SK-N-MC (cell line): ENCODE data around the gene TSFM.

Experiments used
- DNase-seq: peaks from one replicate; pipeline ENCODE4 v3.0.0-alpha.2; 2011; ENCODE audit warnings: low read depth, low spot score
- H3K27ac ChIP-seq: fragments of 200-600 bp; sonication (generic); 2 replicates; pipeline ENCODE4 v1.5.1; 2016; ENCODE audit warnings: mixed run types
- H3K36me3 ChIP-seq: fragments of 200-600 bp; sonication (generic); 2 replicates; pipeline ENCODE4 v1.6.1; 2017; ENCODE audit warnings: antibody characterized with exemption, low read length, mixed read lengths; ENCODE audit not compliant: insufficient read depth
- H3K4me3 ChIP-seq: fragments of 200-600 bp; sonication (generic); 2 replicates; pipeline ENCODE4 v1.5.1; 2016
- H3K9ac ChIP-seq: fragments of 200-600 bp; sonication (generic); 2 replicates; pipeline ENCODE4 v1.8.0; 2017; ENCODE audit warnings: mixed run types, mixed read lengths; ENCODE audit not compliant: insufficient read length
- H3K9me3 ChIP-seq: fragments of 200-600 bp; sonication (generic); 2 replicates; pipeline ENCODE4 v1.6.1; 2017; ENCODE audit warnings: low read depth, mild to moderate bottlenecking, antibody characterized with exemption, low read length, moderate library complexity, mixed read lengths
- EZH2 ChIP-seq: fragments of 200-600 bp; sonication (generic); IDR thresholded peaks from one replicate; pipeline ENCODE4 v1.6.1; 2017; ENCODE audit warnings: antibody characterized with exemption
- FOXP2 ChIP-seq: optimal IDR thresholded peaks from 2 replicates; pipeline ENCODE3; 2011; ENCODE audit warnings: mild to moderate bottlenecking, moderate library complexity; ENCODE audit not compliant: insufficient read depth; ENCODE audit errors: extremely low read length, control extremely low read depth
- POLR2AphosphoS5 ChIP-seq: IDR thresholded peaks from 2 replicates; pipeline ENCODE4 v1.6.1; 2012; ENCODE audit warnings: mild to moderate bottlenecking, low read depth, low read length, borderline replicate concordance

The TSFM gene

GRCh38 chr12:57825451-57825850 lies 42.9 kb downstream of the TSFM start:
- TF ChIP-seq POLR2AphosphoS5 (no peak), EZH2 (no peak), FOXP2 (no peak)
- Histone ChIP-seq H3K4me3 (no peak overlapping the region), H3K36me3 (peaks cover 75% of the 10 kb centered on the region)

GRCh38 chr12:57826400-57826799 lies 43.8 kb downstream of the TSFM start:
- Histone ChIP-seq H3K36me3 (peaks cover 75% of the 10 kb centered on the region), H3K27ac (no peak overlapping the region), H3K4me3 (no peak overlapping the region), H3K9ac (no peak overlapping the region), H3K9me3 (no peaks in the 10 kb centered on the region)
- DNase-seq: no peak
- no peak for TF ChIP-seq POLR2AphosphoS5
- no peak for TF ChIP-seq EZH2
- no peak for TF ChIP-seq FOXP2

More at GRCh38 chr12:57825451-57825850, 42.9 kb downstream of the TSFM start:
- Histone ChIP-seq H3K9me3 (no peaks in the 10 kb centered on the region), H3K9ac (no peak overlapping the region), H3K27ac (no peak overlapping the region)
- no peak for DNase-seq

GRCh38 chr12:57826966-57827365 lies 44.4 kb downstream of the TSFM start:
- no peak for DNase-seq
- TF ChIP-seq FOXP2 (no peak), EZH2 (no peak), POLR2AphosphoS5 (no peak)
- H3K36me3 ChIP-seq: peaks cover 73% of the 10 kb centered on the region

GRCh38 chr12:57829025-57829777 lies 46.6 kb downstream of the TSFM start:
- Histone ChIP-seq H3K27ac (no peak overlapping the region), H3K36me3 (peaks cover 53% of the 10 kb centered on the region), H3K9ac (no peak overlapping the region), H3K9me3 (no peaks in the 10 kb centered on the region), H3K4me3 (no peak overlapping the region)
- TF ChIP-seq FOXP2 (no peak), EZH2 (no peak), POLR2AphosphoS5 (no peak)
- DNase-seq: no peak

More at GRCh38 chr12:57826966-57827365, 44.4 kb downstream of the TSFM start:
- H3K9ac ChIP-seq: no peak overlapping the region
- H3K4me3 ChIP-seq: no peak overlapping the region
- no peaks in the 10 kb centered on the region for H3K9me3 ChIP-seq
- no peak overlapping the region for H3K27ac ChIP-seq

- H3K9ac ChIP-seq: no peak overlapping the region
- TF ChIP-seq EZH2 (no peak), FOXP2 (no peak), POLR2AphosphoS5 (no peak)
- no peak for DNase-seq
- H3K9me3 ChIP-seq: no peaks in the 10 kb centered on the region
- H3K4me3 ChIP-seq: no peak overlapping the region
- peaks cover 42% of the 10 kb centered on the region for H3K36me3 ChIP-seq
- no peak overlapping the region for H3K27ac ChIP-seq
Observed at GRCh38 chr12:57830393-57830792, 47.8 kb downstream of the TSFM start.

GRCh38 chr12:57832966-57833365 lies 50.4 kb downstream of the TSFM start:
- H3K36me3 ChIP-seq: peaks cover 18% of the 10 kb centered on the region
- no peak overlapping the region for H3K9ac ChIP-seq
- no peak overlapping the region for H3K27ac ChIP-seq
- no peak for TF ChIP-seq EZH2
- H3K9me3 ChIP-seq: no peaks in the 10 kb centered on the region
- no peak overlapping the region for H3K4me3 ChIP-seq
- DNase-seq: no peak

GRCh38 chr12:57833672-57834071 lies 51.1 kb downstream of the TSFM start:
- no peak for TF ChIP-seq EZH2
- no peak for TF ChIP-seq FOXP2
- no peak for TF ChIP-seq POLR2AphosphoS5
- peaks cover 11% of the 10 kb centered on the region for H3K36me3 ChIP-seq

GRCh38 chr12:57834086-57834876 lies 51.7 kb downstream of the TSFM start:
- Histone ChIP-seq H3K4me3 (no peak overlapping the region), H3K27ac (no peak overlapping the region), H3K9me3 (no peaks in the 10 kb centered on the region), H3K36me3 (peaks cover 5% of the 10 kb centered on the region), H3K9ac (no peak overlapping the region)
- no peak for DNase-seq
- TF ChIP-seq POLR2AphosphoS5: no peak
- TF ChIP-seq EZH2: no peak
- TF ChIP-seq FOXP2: no peak

More at GRCh38 chr12:57833672-57834071, 51.1 kb downstream of the TSFM start:
- H3K9me3 ChIP-seq: no peaks in the 10 kb centered on the region
- DNase-seq: no peak
- no peak overlapping the region for H3K4me3 ChIP-seq
- no peak overlapping the region for H3K9ac ChIP-seq
- no peak overlapping the region for H3K27ac ChIP-seq
